ENCODE measurements around the gene NAB2. TPM values are rescaled to one million over a fixed set of nuclear protein-coding genes. Genes with fewer than 3 reads are reported as not detected.
A peak's percentile ranks its signal among the peaks of the same experiment; 100 is the strongest.

NAB2 gene
- total and polyA plus RNA-seq, 2 donors (not counting 3 experiments of a cell fraction or from before 2014, with no cell fraction given) = 14.6 to 15.9 TPM

GRCh38 chr12:57111031-57111734 lies 22.3 kb downstream of the NAB2 start, which contains the start of gene STAT6:
Gene STAT6 (minus strand): TSS chr12:57111362. CDS start chr12:57108278, 3,084 bp downstream.
- Histone ChIP-seq H2AFZ (ENCODE audit: low read depth, low read length) (peak within 1 kb of the TSS; percentile 36), H3K79me2 (ENCODE audit: control insufficient read depth, insufficient read depth, low read length) (peaks cover 13% of the 10 kb centered on the region), H3K36me3 (ENCODE audit: control insufficient read depth in 2 of 2, extremely low read depth in 1 of 2, insufficient read depth in 2 of 2, low read length in 2 of 2) (peaks cover 0 to 11% of the 10 kb centered on the region in 2 experiments), H3K9me3 (replicated peaks; ENCODE audit: control insufficient read depth, insufficient read depth, low read length) (no peaks in the 10 kb centered on the region), H3K27me3 (ENCODE audit: control insufficient read depth in 2 of 2, insufficient read depth in 2 of 2, low read length in 2 of 2) (peaks cover 0 to 2% of the 10 kb centered on the region in 2 experiments), H4K20me1 (replicated peaks; ENCODE audit: control insufficient read depth, extremely low read depth, insufficient read depth, low read length) (no peaks in the 10 kb centered on the region), H3K9me1 (replicated peaks; ENCODE audit: control insufficient read depth, extremely low read depth, insufficient read depth, low read length) (no peaks in the 10 kb centered on the region), H3K4me2 (ENCODE audit: insufficient read depth, low read length) (peak within 1 kb of the TSS; percentile 78), H3K9ac (replicated peaks; ENCODE audit: extremely low read depth, insufficient read depth, low read length) (peak within 1 kb of the TSS; percentile 64), H3K27ac (ENCODE audit: insufficient read depth, low read depth, low read length) (peak within 1 kb of the TSS; percentile 79), H3K4me1 (ENCODE audit: control insufficient read depth, extremely low read depth, insufficient read depth, low read length) (peaks cover 14% of the 10 kb centered on the region), H3K4me3 (replicated peaks in 1 of 3; ENCODE audit: insufficient read depth in 1 of 3, low read depth in 1 of 3, low read length in 3 of 3) (peak within 1 kb of the TSS; percentile 31 to 72 (median 65))
- intact Hi-C loops (cut with micrococcal nuclease) = loop anchor here (5.0 kb wide), 2 partner anchors 131 to 474 kb away; no protein-coding TSS in a partner anchor
- peak; percentile 79 for DNase-seq (ENCODE audit: low read depth, low spot score)
- ChIA-PET CTCF (interaction anchor here (1.0 to 3.5 kb wide), 22 partner anchors 7 to 475 kb away, joined by 3 to 449 read pairs (median 9); partner anchors contain the start of genes LRP1, NAB2, NEMP1 and SHMT2), POLR2A (interaction anchor here (1.1 to 1.9 kb wide), 6 partner anchors 13 to 118 kb away, joined by 3 to 9 read pairs (median 5); partner anchors contain the start of genes NAB2 and SHMT2)
- no TSS peak for BruUV-seq (replicated peaks)
- dilution Hi-C loops (cut with MboI; ENCODE audit: extremely low pct_ligation_motif_present, low sequenced_read_pairs) = no loop called here
- peak; percentile 97 for FAIRE-seq
- TF ChIP-seq POLR2AphosphoS5 (IDR thresholded peaks at IDR 0.05; ENCODE audit: insufficient read depth, low read depth, low read length) = peak; percentile 16
- no peak for TF ChIP-seq CTCF (IDR thresholded peaks at IDR 0.05; ENCODE audit: extremely low read depth in 1 of 2, insufficient read depth in 1 of 2, low read depth in 1 of 2, low read length in 2 of 2)
- TF ChIP-seq POLR2A (IDR thresholded peaks at IDR 0.05; ENCODE audit: low read depth, low read length) = peak; percentile 31
- no peak for TF ChIP-seq FOS (IDR thresholded peaks at IDR 0.05; ENCODE audit: borderline replicate concordance, insufficient read depth, low read length)

Data from endothelial cell of umbilical vein (primary cell).